ENCODE measurements around the gene ZNF496.
A peak's percentile ranks its signal among the peaks of the same experiment; 100 is the strongest.
"Not testable (repeated sequence)": the region's sequence is repeated elsewhere in the genome, so short reads cannot be mapped to it uniquely, and the experiment has no call there.

The ZNF496 gene

DNA sequence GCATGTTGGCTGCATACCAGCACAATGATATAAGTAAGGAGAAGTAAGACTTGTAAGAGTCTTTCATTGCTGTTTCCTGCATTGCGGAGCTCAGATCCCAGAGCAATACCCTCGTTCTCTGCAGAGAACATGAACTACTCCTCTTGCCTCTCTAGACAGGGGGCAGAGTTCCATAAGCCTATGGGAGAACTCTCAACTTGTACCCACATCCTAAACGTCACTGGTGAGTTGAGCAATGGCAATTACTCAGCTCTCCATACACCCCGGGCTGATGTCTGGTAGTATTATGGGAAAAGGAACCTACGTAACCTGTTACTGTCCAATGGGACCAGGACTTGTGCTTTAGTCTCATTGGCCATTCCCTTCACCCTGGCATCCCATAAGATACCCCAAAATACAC lies 27.3 kb upstream of the ZNF496 start:
- DNase-seq = no peak

DNA sequence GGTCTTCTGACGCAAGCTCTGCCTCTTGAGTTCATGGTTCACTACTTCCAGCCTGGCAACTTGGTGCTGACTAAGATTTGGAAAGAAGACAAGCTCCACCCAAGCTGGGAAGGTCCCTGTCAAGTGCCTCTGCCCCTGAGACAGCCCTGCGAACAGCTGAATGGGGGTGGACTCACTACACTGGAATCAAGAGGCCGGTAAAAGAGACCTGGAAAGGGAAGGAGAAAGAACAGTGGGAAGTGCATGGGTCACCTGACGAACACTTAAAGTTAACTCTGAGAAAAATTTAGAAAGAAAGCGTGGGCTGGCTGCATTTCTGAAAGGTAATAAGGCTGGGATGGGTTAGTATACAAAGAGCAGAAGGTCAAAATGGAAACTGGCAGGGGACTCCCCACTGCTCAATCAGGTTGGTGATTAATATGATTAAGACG lies 26.1 kb upstream of the ZNF496 start:
- no peak for DNase-seq

DNA sequence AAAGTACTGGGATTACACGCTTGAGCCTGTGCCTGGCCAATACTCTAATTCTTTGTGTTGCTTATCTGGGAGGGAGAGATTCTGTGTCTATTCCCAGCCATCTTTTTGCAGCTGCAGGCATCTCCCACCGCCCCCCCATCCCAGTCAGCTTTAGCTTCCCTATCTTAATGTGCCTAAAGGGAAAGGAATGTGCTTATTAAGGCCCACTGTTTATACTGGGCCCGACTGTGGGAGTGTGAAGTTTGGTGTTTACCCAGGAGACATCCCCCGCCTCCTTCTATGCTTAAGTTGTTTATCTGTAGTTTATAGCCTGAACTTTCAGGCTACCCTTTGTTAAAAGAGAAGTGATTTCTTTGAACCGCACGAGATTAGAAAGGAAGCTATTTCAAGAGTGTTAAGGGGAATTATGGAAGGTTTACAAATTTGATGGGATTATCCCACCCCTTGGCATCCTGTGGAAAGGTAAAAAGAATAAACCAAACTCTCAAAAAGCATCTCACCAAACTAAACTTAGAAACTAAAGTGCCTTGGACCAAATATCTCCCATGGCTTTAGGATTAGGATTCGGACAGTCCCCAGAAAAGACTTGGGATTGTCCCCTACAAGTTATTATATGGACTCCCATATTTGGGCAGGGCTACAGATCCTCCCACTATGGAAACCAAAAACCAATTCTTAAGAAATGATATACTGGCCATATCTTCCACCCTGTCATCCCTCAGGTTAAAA lies 25.5 kb upstream of the ZNF496 start:
- no peak for DNase-seq

DNA sequence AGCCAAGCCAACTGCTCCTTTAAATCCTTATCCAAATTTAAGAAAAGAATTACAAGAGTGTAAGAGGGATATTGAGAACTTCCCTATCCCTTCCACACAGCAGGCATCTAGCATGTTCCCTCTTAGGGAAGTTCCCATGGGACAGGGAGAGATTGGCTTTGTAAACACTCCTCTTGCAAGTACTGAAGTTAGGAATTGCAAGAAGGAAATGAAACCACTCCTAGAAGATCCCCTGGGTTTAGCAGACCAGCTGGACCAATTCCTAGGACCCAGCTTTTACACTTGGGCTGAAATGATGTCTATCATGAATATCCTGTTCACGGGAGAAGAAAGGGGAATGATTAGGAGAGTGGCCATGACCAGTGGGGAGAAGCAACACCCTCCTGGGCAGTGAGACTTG lies 23.5 kb upstream of the ZNF496 start:
- not testable (repeated sequence) for DNase-seq

DNA sequence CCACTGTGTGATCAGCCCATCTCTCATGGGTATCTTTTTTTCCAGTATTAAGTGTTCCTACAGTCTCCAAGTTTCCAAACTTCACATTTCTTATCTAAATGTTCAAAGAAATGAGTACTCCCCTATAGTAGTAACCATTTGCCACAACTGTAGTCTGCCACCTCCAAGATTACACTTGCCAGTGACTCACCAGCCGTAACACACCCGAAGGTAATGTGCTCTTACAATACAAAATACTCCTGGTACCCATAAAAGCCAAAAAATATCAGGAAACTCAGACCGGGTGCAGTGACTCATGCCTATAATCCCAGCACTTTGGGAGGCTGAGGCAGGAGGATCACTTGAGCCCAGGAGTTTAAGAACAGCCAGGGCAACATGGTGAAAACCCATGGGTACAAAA lies 20.5 kb upstream of the ZNF496 start:
- no peak for DNase-seq

DNA sequence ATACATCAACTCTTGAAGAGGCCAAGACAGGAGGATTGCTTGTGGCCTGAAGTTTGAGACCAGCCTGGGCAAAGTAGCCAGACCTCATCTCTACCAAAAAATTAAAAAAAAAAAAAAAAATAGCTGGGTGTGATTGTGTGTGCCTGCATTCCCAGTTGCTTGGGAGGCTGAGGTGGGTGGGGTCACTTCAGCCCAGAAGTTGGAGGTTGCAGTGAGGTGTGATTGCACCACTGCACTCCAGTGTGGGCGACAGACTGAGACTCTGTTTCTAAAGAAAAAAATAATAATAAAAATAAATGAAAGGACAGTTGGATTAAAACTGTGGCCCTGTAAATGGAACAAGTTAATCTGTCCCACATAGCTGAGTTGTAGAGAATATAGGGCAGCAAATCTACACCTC lies 18.9 kb upstream of the ZNF496 start:
- DNase-seq = no peak

DNA sequence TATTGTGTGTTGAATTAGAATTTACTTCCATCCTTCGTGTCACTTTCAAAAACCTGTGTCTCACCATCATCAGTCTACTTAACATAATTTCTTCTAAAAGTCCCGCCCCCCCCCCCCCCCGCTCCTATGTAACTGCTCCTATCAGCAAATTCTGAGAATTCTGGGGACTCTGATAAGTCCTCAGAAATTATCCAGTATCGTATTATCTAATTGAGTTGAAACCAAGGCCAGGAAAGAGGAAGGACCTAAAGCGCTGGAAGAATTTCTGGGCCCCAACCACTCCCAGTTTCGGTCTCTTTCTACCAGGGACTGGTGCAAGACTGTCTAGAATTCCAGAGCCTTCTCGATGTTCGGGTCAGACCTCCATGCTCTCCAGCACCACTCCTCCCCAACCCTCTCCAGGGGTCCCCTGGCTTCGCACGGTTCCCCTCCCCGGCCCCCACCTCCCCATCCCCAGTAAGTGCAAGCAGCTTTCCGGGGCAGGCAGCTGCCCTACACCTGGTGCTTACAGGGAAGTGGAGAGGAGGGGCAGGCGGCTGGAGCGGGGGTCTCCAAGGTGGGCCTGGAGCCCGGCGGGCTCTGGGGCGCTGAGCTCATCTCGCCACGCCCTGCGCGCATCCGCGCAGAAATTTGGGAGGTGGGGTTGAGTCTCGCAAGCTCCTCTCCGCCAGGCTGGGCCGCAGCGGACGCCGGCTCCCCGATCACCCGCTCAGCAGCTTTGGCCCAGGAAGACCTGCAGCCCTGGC lies 16.0 kb upstream of the ZNF496 start:
- no peak for DNase-seq

DNA sequence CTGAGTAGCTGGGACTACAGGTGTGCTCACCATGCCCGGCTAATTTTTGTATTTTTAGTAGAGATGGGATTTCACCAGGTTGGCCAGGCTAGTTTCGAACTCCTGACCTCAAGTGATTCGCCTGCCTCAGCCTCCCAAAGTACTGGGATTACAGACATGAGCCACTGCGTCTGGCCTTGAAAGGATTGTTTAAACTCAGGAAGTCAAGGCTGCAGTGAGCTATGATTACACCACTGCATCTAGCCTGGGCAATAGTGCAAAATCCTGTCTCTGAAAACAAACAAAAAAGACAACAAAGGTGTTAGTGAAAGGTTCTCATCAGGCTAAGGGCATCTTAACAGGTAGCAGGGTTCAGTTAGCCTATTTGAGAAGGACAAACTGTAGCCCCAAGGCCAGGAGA lies 14.2 kb upstream of the ZNF496 start:
- DNase-seq = no peak

DNA sequence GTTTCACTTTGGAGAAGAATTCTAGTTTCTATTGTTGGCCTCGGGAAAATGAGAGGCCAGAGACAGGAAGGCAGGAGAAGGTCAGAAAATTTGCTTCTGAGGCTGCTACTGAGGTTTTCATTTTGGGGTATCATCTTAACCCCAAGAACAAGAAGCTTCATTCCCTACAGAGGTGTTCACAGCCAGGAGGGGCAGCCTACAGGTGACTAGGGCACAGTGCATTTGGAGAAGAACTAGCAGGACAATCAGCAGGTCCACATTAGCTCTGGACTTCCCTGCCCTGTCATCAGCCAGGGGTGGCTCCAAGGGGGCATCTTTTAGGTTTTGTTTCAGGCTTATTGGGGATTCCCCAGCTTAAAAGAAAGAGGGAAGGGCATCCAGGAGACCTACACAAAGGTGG lies 12.1 kb upstream of the ZNF496 start:
- no peak for DNase-seq

DNA sequence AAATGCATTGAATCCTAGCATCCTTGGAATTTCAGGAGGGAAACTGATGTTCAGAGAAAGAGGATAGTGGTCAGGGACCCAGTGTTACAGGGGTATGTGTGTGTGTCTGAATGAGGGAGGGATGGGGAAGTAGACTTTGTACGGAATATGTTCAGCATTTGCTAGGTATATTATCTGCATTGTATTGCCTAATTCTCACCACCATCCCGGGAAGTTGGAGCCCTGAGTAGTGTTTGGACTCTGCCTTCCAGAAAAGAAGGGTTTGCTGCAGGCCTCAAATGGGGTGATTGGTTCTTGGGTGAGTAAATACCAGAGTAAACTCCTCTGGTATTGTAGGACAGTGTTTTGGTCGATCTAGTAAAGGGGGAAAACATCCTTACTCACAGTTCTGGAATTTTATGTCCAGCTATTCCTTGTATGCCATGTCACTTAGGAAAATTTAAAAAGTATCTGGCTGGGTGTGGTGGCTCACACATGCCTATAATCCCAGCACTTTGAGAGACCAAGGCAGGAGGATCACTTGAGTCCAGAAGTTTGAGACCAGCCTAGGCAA lies 7.1 kb upstream of the ZNF496 start:
- DNase-seq = no peak

DNA sequence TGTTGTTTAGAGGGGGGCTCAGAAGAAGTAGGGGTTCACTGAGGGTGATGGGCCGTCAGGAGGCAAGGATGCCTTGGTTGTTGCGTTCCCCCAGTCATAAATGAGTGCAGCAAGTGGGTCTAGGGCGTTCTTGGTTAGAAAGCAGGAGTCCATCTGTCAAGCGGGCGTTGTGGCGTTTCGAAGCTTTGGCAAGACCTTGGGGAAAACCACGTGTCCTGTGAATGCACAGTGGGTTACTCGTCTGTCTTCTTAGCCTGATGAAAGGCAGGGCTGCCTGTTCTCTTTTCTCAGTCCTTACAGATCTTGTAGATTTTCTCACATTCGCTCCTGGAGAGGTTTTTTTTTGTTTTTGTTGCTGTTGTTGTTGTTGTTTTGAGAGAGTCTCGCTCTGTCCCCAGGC lies 6.3 kb upstream of the ZNF496 start:
- DNase-seq = no peak

DNA sequence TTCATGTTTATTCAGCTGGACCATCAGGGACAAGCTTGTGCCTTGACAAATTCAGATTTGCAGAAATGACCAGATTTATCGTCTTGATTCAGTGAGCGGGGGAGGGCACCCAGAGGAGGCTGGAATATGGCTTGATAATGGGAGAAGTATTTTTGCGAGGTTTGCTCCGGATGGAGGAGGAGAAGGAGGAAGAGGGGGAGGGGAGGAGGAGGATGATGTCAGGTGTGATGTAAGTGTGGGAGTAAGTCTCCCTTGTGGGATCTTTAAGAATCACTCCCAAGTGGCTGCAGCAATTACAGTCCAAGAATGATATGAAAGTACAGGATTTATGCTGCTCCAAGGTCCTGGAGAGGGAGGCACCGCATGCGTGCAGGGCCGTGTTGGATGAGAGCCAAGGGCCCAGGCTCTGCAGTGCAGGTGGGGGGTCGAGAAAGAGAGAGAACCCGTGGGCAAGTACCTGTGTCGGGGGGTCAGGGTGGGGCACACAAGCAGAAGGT lies 5.6 kb upstream of the ZNF496 start:
- DNase-seq = no peak

DNA sequence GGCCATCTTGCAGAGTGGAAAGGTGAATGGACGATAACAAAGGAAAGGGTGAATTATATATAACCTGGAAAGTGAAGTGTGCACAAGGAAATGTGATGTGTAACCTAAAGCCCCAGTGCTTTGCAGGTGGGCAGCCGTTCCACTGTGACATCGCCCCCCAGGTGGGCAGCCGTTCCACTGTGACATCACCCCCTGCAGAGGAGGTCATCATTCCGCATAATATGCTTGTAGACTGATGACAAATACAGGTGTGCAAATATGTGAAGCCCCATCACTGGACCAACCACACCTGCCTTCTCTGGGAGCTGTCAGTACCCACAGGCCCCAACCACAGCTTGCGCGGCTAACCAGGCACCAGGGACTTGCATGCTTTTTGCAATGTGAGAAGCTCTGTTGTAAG lies 4.7 kb upstream of the ZNF496 start:
- no peak for DNase-seq

DNA sequence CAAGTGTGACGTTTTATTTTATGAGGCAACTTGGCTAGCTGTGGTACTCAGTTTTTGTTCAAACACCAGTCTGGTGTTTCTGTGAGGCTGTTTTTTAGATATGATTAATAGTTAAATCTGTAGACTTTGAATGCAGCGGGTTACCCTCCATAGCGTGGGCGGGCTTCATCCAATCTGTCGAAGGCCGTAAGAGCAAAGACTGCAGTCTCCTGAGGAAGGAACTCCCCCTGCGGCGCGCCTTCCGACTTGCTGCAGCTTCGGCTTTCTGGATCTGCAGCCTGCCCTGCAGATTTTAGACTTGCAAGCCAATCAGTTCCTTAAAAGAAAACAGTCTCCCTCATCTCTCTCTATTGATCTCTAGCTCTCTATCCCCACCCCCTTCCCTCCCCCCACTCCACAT lies 4.2 kb upstream of the ZNF496 start:
- DNase-seq = no peak

DNA sequence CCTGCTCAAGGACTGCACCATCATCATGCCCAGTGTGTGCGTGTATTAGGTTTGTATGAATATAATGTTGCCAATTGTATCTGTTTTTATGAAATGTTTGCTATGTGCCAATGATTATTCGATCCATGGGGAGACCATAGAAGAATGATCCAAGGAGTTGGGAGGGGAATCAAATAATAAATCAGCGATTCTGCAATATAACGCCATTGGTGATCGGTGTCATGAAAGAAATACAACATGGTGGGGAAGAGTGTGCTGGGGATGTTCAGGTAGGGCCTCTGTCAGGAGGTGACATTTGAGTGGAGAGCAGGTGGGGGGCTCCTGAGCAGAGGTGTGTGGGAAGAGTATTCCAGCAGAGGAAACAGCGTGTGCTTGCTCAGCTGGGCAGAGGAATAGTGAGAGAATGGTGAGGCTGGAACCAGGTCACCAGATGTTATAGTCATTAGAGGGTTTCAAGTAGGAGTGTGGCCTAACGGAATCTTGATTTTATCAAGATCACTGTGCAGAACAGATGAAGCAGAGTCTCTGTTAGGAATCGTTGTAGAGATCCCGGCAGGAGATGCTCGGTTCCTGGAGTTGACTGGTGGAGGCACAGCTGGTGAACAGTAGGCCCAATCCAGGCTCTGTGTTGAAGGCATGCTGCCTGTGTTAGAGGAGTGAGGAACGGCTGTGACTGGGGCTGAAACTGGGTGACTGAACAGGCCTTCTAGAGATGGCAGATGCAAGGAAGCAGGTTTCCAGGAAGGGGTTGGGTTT lies 2.9 kb upstream of the ZNF496 start:
- DNase-seq = no peak

DNA sequence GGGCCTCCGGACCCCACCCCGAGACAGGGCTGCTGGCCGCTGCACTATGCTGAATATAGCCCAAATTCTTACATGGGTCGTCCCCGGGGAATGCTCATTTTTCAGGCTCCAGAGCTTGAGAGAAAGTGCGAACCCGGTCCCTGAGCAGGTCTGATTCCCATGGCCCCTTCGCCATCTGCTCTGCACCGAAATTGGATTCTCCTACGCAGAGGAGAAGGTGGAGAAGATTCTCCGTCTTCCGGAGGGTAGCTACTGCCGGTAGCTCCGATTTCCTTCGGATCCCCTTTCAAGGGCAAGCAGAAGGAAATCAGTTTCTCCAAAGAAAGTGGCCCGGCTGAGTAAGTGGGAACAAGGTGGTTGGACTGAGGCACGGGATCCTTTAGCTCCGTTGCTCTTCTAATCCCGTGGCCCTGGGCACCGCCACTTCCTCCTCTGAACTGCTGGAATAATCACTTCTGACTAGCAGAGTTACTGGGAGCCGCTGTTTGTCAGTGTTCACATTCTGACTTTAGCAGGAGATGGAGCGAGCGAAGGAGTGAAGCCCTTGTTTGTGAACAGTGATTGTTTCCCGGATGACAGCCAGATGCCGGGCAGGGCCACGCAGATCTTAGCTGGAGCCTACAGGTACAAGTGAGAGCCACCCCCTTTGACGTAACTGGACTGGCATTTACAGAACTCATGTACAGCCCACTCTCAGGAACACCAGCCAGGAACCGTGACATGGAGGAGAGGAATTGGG lies 1.1 kb upstream of the ZNF496 start:
- no peak for DNase-seq

DNA sequence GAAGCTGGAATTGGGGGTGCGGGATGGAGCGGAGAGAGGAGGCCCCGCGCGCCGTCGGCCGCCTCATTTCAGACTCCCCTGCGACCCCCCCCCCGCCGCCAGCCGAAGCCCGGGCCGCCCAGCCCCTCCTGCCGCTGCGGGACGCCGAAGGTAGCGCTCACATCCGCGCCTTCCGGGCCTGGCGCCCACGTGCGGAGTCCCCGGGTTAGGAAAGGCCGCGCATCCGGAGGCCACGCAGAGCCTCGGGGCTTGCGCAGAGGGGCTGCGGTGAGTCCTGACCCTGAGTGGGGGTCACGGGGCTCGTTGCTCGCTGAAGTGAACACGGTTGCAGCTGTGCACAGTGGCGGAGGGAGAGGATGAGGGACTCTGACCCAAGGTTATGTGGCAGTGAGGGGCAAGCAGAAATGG lies 552 bp upstream of the ZNF496 start:
- peak; percentile 85 for DNase-seq

DNA sequence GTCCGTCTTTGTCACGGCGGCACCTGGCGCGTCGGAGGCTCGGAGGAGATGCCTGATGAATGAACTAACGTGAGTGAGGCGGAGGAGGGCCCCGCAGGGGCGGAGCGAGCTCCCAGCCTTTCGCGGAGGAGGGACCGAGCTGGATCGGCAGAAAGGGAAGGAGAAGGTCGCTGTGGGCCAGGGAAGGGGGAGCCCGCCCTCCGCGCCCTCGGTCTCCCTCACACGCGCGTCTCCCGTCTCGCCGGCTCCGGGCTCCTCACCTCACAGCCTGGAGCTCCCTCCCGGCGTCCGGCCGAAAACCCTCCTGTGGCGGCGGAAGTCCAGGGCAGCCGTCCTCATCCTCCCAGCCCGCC lies 519 bp downstream of the ZNF496 start:
- DNase-seq = peak; percentile 87

DNA sequence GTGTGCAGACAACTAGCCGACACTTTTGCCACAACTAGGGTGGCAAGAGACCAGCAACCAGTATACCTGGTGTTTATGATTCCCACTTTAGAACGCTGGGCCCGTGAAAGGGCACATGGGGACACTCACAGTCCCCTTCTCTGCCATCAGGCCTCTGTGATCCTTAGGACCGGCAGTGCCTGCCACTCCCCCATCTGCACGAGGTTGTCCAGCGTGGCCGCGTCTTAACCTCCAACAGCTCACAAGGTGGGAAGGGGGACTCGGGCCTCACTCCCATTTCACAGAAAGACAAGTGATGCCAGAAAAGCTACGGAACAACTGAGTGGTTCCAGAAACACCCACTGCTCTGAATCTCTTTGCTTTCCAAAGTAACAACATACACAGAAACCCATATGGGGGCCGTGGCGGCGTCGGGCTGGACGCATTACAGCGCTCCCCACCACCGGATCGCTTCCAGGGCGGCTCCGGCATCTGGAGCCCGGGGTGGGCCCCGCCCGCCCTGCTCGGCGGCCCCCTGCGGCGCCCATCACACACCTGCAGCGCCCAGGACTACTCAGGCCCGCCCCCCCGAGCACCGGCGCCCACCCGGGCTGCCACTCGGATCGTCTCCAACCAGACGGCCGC lies 1.0 kb downstream of the ZNF496 start:
- peak; percentile 59 for DNase-seq

DNA sequence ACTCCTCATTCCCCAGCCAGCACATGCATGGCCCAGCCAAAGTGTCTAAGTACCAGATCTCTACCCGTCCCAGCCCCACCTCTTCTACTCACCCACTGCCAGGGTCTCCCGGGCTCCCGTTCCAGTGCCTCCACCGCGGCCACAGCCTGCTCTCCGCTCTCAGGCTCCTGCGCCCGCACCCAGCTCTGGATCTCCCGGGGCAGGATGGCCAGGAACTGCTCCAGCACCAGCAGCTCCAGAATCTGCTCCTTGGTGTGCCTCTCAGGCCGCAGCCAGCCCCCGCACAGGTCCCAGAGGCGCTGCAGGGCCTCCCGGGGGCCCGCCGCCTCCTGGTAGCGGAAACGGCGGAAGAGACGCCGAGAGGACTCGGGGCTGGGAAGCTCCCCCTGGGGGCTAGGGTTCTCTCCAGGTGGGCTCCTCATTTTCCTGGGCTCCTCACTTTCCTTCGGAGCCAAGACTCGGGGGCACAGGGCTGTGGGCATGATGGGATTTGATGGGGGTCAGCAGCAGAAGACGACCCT lies 2.5 kb downstream of the ZNF496 start:
- DNase-seq = no peak

DNA sequence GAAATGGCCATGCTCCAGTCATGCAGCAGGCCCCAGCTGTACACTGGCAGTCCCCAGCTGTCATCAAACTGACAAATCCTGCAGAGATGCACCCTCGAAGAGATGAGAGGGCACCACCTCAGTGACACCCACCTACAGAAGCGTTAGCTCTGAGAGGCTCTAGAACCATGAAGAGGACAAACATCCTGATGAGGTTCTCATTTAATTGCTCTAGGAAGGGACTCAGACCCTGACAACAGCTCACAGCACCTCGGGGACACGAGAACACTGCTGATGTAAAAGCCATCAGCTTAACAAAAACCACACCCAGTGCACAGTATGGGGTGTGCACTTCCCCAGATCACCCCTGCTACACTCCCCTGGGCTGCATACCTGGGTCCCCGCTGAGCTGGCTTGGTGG lies 3.4 kb downstream of the ZNF496 start:
- DNase-seq = no peak
